ENCODE results near the gene KLHL15.
"Not testable (repeated sequence)": the region's sequence is repeated elsewhere in the genome, so short reads cannot be mapped to it uniquely, and the experiment has no call there.

KLHL15 gene, protein sequence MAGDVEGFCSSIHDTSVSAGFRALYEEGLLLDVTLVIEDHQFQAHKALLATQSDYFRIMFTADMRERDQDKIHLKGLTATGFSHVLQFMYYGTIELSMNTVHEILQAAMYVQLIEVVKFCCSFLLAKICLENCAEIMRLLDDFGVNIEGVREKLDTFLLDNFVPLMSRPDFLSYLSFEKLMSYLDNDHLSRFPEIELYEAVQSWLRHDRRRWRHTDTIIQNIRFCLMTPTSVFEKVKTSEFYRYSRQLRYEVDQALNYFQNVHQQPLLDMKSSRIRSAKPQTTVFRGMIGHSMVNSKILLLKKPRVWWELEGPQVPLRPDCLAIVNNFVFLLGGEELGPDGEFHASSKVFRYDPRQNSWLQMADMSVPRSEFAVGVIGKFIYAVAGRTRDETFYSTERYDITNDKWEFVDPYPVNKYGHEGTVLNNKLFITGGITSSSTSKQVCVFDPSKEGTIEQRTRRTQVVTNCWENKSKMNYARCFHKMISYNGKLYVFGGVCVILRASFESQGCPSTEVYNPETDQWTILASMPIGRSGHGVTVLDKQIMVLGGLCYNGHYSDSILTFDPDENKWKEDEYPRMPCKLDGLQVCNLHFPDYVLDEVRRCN

DNA sequence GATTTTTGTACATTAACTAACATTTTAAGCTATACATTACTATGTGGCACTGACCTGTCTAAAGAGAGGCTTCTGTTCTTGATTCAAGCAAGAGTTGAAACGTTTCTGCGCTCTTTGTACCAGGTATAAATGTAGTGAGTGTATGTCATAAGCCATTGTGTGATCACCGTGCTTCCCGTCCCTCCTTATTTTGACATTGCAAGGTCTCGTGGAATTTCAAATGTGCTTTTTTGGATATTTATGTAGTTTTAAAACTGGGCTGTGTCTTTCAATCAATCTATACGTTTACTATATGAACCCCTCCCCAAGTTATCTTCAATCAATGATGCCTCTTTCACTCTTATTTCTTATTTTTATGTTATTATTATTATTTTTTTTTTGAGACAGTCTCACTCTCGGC is at the start of gene KLHL15:
TSS of gene KLHL15 (minus strand) at position 101 of the 400 bp plus-strand sequence. CDS start 20,493 bp downstream, outside the sequence.
- DNase-seq: no peak

DNA sequence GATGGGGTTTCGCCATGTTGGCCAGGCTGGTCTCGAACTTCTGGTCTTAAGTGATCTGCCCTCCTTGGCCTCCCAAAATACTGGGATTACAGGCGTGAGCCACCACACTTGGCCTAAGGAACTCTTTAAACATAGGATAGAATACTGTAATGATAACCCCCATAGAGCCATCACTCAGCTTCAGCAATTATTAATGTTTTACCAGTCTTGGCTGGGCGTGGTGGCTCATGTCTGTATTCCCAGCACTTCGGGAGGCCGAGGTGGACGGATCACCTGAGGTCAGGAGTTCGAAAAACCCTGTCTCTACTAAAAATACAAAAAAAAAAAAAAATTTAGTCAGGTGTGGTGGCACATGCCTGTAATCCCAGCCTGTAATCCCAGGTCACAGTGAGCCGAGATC is 42.9 kb upstream of the KLHL15 start:
- no peak for DNase-seq

DNA sequence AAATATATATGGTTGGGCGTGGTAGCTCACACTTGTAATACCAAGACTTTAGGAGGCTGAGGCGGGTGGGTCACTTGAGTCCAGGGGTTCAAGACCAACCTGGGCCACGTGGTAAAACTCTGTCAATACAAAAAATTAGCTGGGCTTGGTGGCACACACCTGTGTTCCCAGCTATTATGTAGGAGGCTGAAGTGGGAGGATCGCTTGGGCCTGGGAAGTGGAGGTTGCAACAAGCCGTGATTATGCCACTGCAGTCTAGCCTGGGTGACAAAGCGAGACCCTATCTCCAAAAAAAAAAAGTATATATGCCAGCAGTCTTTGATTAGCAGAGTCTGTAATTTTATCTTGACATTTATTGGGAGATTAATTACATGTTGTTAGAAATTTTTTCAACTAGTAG is 36.5 kb upstream of the KLHL15 start:
- no peak for DNase-seq

DNA sequence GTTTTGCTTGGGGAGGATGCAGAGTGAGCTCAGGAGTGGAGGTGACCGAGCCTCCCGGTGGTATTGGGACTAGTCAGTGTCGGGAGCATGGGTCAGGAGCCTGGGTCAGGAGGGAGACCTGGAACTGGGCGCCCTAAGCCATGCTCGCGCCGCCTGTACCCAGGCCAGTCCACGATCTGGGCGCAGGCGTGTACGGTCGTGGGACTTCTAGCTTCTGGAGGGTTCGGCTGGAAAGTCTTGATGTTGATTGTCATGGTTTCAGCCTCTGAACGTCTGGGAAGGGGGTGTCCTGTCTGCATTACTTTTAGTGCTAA is 28.0 kb upstream of the KLHL15 start:
- no peak for DNase-seq

DNA sequence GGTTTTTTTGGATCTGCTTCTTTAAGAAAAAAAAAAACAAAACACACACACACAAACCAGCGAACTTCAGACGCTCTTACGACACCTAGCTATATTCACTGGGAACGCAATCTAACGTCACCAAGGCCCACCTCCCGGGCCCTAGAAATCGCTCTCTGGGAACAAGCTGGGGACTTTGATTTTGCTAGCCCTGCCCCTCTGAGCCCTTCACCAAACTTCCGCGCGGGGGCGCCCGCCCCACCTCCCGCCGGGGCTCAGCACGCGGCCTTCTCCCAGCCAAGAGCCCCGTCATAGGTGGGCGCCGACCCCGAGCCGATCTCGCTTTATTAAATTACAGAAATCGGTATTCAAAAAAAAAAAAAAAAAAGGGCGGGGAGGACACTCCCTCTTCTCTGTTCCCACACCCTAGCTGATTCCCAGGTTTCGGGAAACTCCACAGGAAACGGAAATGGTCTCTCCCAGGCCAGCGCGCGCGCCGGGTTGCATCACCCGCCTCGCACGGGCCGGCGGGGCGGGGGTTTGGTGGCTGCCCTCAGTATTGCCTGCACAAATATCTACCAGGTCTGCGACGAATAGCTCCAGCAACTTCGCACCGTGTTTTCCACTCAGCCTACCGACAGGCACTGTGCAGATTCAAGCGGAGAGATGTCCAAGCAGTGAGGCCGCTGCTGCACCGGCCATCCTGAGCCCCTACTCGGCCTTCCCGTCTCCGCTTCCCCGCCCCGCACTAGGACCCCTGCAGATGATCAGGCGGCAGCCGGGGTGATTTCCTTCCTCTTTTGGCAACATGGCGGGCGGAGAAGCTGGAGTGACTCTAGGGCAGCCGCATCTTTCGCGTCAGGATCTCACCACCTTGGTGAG is 27.4 kb upstream of the KLHL15 start, which contains the start of gene EIF2S3:
TSS of gene EIF2S3 (plus strand) at position 775 of the 861 bp plus-strand sequence. CDS start at position 788, 13 bp downstream.
- DNase-seq: peak; percentile 96

DNA sequence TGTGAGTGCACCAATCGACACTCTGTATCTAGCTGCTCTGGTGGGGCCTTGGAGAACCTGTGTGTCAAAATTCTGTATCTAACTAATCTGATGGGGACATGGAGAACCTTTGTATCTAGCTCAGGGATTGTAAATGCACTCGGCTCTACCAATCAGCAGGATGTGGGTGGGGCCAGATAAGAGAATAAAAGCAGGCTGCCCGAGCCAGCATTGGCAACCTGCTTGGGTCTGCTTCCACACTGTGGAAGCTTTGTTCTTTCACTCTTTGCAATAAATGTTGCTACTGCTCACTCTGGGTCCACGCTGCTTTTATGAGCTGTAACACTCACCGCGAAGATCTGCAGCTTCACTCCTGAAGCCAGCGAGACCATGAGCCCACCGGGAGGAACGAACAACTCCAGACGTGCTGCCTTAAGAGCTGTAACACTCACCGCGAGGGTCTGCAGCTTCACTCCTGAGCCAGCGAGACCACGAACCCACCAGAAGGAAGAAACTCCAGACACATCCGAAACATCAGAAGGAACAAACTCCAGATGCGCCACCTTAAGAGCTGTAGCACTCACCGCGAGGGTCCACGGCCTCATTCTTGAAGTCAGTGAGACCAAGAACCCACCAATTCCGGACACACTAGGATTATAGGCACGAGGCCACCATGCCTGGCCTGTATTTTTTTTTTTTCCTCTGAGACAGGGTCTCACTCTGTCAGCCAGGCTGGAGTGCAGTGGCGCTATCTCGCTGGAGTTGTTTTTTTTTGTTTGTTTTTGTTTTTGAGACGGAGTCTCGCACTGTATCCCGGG is 23.7 kb upstream of the KLHL15 start:
- DNase-seq: not testable (repeated sequence)

DNA sequence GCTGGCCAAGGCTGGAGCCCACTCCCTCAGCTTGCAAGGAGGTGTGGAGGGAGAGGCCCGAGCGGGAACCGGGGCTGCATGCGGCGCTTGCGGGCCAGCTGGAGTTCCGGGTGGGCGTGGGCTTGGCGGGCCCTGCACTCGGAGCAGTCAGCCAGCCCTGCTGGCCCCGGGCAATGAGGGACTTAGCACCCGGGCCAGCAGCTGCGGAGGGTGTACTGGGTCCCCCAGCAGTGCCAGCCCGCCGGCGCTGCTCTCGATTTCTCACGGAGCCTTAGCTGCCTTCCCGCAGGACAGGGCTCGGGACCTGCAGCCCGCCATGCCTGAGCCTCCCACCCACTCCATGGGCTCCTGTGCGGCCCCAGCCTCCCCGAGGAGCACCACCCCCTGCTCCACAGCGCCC is 22.7 kb upstream of the KLHL15 start:
- DNase-seq: not testable (repeated sequence)

DNA sequence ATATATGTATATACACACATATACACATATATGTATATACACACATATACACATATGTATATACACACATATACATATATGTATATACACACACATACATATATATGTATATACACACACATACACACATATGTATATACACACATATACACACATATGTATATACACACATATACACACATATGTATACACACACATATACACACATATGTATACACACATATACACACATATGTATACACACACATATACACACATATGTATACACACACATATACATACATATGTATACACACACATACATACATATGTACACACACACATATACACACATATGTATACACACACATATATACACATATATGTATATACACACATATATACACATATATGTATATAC is 19.1 kb upstream of the KLHL15 start:
- DNase-seq: not testable (repeated sequence)

DNA sequence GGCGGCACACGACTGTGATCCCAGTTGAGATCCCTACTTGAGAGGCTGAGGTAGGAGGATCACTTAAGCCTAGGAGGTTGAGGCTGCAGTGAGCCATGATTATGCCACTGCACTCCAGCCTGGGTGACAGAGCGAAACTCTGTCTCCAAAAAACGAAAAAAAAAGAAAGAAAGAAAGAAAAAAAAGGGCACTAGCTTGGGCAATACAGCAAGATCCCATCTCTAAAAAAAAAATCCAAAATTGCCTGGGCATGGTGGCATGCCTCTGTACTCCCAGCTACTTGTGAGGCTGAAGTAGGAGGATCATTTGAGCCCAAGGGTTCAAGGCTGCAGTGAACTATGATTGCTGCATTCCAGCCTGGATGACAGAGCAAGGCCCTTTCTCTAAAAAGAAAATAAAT is 10.7 kb upstream of the KLHL15 start:
- no peak for DNase-seq

DNA sequence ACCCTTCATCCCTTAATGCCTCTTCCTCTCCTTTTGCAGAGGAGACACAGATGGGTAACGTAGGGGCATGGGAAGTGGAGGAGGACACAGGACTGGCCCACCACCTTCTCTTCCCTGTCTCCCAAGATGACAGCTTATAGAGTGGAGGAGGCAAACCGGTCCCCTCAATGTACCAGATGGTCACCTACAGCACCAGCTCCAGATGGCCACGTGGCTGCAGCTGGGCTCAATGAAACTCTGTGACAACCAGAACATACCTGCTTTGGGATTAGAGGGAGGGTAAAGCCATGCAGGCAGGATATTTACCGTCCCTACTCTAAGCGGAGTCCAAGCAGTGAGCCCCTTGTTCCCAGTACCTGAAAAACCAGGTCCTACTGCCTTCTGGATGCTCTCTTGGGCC is 7.5 kb upstream of the KLHL15 start:
- no peak for DNase-seq

DNA sequence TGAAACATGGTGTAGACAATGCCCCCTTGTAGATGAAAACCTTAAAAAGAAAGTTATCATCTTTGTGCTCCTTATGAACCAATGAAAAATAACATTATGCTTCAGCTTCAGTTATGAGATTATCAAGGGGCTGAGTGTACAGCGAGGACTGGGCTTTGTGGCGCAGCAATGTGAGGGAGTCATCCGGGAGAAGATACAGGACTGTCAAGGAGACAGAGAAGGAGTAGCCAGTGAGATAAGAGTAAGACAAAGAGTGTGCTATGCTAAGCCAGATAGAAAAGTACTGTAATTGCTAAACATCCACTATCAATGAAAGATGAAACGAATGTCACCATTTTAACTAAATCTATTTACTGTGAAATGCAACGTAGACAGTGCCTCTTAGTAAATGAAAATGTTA is 3.6 kb upstream of the KLHL15 start:
- no peak for DNase-seq

DNA sequence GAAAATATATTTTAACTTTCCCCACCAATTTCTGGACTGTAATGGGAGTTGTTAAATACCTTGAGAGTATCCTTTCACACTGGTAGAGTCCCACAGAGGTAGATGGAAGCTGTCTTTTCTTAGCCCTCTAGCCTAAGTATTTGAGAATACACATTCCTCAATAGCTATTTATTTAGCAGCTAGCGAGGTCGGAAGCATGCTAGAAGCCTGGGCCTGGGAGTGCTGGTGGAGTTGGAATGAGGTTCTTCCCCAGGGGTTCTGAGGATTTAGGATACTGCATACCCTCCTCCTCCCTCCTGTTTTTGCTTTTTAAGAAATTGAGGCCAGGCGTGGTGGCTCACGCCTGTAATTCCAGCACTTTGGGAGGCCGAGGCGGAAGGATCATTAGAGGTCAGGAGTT is 999 bp upstream of the KLHL15 start:
- DNase-seq: no peak

DNA sequence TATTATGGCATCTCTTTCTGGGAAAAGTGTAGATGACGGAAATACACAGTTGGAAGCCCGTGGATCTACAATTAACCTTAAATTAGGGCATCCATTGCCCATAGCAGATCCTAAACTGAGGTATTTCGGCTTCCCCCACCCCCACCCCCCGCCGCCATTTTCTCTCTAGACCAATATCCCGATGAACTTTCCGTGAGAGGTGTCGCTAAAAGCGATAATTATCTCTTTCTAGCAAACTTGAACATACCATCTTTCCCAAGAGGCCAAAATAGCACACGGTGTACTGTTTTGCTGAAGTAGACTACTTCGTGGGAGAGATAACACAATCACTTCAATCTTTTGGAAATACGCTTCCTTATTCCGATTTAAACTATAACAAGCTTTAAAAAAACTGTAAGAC is 554 bp downstream of the KLHL15 start:
- DNase-seq: no peak

DNA sequence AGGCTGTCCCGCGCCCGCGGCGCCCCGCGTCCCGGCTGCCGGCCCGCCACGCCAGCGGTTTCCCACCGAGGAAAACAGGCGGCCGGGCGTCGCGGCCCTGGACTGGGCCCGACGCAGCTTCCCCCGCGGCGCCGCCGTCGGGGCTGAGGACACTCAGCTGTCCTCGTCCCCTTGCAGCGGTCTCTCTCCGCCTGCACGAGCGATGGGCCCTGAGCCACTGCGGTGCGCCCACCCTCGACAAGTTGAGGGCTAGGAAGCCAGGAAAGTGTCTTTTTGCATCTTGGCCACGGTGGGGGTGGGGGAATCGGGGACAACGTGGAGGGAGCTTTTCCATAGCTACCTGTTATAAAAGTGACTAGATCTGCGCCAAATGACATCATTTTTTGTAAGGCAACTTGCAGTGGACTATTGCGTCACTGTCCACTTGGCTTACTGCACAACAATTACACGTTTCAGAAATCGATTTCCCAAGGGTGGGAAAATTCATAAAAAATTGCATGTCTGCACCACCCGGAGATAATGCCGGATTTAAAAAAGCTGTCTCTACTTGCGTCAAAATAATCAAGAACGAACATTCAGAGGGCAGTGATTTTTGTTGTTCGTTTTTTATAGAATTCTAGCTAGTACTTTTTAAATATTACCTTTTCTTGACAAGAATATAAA is 1.1 kb downstream of the KLHL15 start:
- DNase-seq: peak; percentile 35

DNA sequence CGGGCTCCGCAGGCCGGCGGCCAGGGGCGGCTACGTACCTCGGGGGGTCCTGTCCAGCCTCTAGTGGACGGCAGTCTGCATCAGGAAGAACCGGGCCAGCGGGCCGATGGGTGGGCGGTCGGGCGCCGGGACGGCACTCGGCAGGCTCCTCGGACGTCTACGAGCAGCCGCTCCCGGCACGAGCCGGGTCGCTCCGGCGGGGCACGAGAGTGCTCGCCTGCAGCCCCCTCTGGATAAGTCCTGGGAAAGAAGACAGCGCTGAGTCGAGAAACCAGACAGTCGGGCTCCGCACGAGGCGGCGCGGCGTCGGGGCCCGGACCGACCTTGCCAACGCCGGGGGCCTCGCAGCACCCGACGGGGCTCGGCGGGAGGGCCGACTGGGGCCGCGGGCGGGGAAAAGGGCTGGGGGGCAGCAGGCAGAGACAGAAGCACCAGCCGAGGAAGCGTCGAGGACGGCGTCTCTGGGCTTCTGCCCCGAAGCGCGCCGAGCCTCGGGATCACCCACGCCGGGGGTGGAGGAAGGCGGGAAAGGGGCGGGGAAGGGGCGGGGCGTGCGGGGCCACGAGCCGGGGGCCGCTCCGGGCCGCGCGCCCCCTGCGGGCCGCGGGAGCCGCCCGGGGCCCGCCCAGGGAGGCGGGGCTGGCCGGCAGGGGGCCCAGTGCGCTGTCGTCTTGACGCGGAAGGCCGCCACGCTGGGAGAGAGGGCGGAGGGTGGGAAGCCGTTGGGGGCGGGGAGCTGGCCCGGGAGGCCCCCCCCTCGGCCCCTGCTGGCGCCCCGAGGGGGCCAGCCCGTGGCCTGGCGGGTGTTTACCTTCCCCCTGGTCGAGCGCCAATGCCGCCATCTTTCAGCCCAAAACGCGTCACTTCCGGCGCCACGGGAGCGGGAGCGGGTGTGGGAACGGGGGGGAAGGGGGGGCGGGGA is 1.9 kb downstream of the KLHL15 start:
- peak; percentile 91 for DNase-seq

DNA sequence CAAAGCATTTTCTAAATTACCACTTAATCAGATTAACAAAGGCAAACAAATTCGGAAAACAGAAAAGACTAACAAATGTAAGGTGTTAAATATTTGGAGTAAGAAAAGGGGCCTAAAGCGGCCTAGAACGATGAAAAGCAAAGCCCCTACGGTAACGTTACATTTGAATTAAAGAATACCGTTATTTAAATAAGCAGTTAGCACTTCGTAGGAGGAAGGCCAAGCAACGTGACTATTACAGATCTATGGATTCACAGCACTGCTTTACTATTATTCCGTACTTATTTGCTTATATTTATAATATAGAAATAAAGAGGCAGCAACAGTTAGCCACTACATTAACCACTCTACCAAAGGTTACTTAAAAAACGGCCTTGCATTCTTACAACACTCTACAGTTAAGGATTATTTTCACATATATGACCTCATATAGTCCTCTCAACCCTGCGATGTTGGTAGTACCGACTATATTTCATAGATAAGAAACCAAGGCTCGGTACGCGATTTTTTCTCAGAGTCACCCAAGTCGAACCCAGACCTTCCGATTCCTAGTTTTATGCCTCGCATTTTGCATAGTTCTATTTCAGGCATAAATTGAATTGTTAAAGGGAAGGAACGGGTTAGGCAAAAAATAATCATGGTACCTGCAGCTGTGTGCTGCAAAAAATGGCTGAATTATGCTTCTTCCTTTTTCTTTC is 2.9 kb downstream of the KLHL15 start:
- no peak for DNase-seq

DNA sequence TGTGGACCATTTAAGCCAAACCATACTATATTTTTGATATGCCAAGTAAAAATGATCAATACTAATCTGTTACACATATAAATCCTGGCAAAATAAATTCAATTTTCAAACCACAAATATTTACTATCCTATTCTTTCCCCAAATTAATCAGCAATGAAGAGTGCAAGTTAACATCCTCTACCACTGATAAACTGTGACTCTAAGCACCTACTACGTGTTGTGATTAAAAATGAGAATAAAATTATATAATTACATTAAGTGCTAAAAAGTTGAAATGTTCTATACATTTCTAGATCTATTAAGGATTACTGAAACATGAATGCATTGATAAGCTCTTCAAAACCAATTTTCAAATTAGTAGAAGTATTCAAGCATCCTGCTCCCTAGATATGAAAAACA is 3.4 kb downstream of the KLHL15 start:
- DNase-seq: no peak

DNA sequence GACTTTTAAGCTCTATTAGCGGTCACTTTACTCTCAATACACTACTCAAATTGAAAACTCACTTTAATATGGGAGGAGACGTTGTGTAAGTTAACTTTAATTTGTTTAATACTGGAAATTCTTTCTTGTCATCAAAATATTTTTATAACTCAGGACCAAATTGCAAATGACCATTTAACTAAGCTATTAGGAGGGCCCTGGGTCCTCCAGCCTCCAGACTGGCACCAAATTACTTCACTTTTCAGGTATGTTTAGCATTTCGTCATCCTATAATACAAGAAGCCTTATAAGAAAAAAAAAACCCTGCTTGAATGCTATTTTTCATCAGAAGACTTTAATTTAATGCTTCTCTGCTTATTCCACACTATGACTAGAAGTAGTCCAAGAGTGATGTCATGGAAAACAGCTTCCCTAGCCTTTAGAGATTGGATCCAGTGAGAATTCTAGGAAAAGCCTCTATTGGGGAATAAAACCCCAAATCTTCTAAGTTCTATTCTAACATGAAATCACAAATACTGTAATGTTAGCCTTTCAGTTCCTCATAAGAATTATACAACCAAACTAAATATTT is 6.6 kb downstream of the KLHL15 start:
- DNase-seq: no peak

DNA sequence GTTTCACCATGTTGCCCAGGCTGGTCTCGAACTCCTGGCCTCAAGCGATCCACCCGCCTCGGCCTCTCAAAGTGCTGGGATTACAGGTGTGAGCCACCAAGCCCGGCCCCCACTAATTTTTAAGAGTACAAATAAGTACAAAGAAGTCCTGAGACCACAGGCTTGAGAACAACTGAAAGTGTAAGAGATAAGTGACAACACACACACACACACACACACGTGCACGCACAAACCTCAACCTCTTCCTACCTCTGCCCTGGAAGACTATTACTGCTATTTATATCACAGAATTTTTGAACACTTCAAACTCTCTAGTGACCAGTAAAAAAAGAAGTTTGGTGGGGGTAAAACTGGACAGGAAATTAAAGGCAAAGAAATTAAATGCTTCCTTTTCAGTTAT is 7.5 kb downstream of the KLHL15 start:
- no peak for DNase-seq

DNA sequence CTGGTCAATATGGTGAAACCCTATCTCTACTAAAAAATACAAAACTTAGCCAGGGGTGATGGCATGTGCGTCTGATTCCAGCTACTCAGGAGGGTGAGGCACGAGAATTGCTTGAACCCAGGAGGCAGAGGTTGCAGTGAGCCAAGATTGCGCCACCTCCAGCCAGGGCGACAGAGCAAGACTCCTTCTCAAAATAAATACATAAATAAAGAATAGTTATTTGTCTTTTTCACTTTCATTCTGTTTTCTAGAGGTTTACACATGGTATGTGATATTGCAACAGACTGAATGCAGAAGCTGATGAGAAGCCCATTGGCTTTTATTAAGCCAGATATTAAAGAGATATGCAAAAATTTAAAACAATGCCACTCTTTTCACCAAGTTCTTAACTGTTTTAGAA is 8.2 kb downstream of the KLHL15 start:
- DNase-seq: no peak

Data from activated CD4-positive, alpha-beta T cell treated with anti-CD3 and anti-CD28 coated beads, Interleukin-10, Interleukin-2, amounts not matched to agents 100 ng/mL and 50 ng/mL, durations not matched to agents 16 hours and 8 hours (primary cell).